OCI-LY7 (cell line): ENCODE results near the gene C2orf49.

ENCODE experiments used
- CTCF ChIP-seq: fragments of 200-600 bp; sonication (generic); conservative IDR thresholded peaks from 2 replicates; pipeline ENCODE4 v1.5.1; 2014; ENCODE audit warnings: mild to moderate bottlenecking, antibody characterized with exemption, low read length, moderate library complexity, mixed read lengths
- EZH2phosphoT487 ChIP-seq: fragments of 200-600 bp; sonication (generic); IDR thresholded peaks from 2 replicates; pipeline ENCODE4 v1.6.1; 2018; ENCODE audit warnings: low read depth, borderline replicate concordance, mild to moderate bottlenecking, mixed run types, antibody characterized with exemption, low read length, moderate library complexity, mixed read lengths

GRCh38 chr2:105317937-105318336 lies 19.4 kb upstream of the C2orf49 start:
- TF ChIP-seq EZH2phosphoT487 = no peak
- no peak for TF ChIP-seq CTCF
